Adrenal gland (tissue), 5 donors: ENCODE results near the gene ZNF19.
"Not testable (repeated sequence)": the region's sequence is repeated elsewhere in the genome, so short reads cannot be mapped to it uniquely, and the experiment has no call there.

Experiments
- CTCF ChIP-seq, 6 experiments: fragments of 450-650 bp in 4 of 6; fragments of 200-600 bp in 2 of 6; sonication (generic) in 1 of 6; IDR thresholded peaks; 1 replicate in 5 of 6; 2 replicates in 1 of 6; pipeline versions ENCODE4 v1.5.1 to v1.8.0; 2016 to 2021; ENCODE audit warnings: antibody characterized with exemption in 6 of 6, mild to moderate bottlenecking in 2 of 6, moderate library complexity in 1 of 6
- POLR2A ChIP-seq, 2 donors: fragments of 450-650 bp; IDR thresholded peaks; one replicate each; pipeline ENCODE4 v1.6.1; 2017; ENCODE audit warnings: antibody characterized with exemption in 2 of 2, mild to moderate bottlenecking in 2 of 2, moderate library complexity in 1 of 2
- donor health status: DM: no; HTN: no; CAD: no.

DNA sequence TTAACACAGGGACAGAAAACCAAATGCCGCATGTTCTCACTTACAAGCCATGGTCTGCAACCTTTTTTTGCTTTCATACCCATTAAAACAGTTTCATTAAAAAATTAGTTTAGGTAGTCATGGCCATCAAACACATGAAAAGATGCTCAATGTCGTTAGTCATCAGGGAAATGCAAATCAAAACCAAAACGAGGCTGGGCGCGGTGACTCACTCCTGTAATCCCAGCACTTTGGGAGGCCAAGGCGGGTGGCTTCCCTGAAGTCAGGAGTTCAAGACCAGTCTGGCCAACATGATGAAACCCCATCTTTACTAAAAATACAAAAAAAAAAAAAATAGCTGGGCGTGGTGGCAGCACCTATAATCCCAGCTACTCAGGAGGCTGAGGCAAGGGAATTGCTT, 14.9 kb upstream of the ZNF19 start:
- not testable (repeated sequence) for TF ChIP-seq POLR2A, CTCF (IDR thresholded peaks at IDR 0.05)
